GM12878 (cell line): Measurements from ENCODE around the gene GRAMD1B. TPM values are rescaled to one million over a fixed set of nuclear protein-coding genes. Genes with fewer than 3 reads are reported as not detected.

Source experiments
- ATAC-seq: fragments of 200-7000 bp; cut with Tn5 transposase; 3 replicates; pipeline ENCODE4 v1.9.1; 2020; ENCODE audit warnings: mild to moderate bottlenecking, moderate library complexity
- BruUV-seq: library from RNA; stranded (reverse); fragments of 400-500 nt; replicated peaks from 2 replicates; lab custom pipeline; 2021; lab: Mats Ljungman, UMichigan
- CTCF ChIA-PET: fragments of 300-600 bp; sonication (Branson Sonifier 250); formaldehyde crosslinking; extraction: SDS; loops from one replicate; lab custom pipeline; 2021; ENCODE audit warnings: inconsistent platforms; lab: Yijun Ruan, JAX
- POLR2A ChIA-PET: fragments of 350-600 bp; formaldehyde crosslinking; extraction: SDS; loops from one replicate; lab custom pipeline; 2021; ENCODE audit warnings: inconsistent platforms; lab: Charles Lee
- RAD21 ChIA-PET: fragments of 300-600 bp; sonication (Branson Sonifier 250); formaldehyde crosslinking; loops from one replicate; lab custom pipeline; 2023; ENCODE audit warnings: antibody characterized with exemption; ENCODE audit not compliant: unreplicated experiment; lab: Charles Lee
- SMC1A ChIA-PET: fragments of 300-600 bp; sonication (Branson Sonifier 250); formaldehyde crosslinking; loops from one replicate; lab custom pipeline; 2023; ENCODE audit not compliant: unreplicated experiment, uncharacterized antibody; lab: Charles Lee
- DNase-seq: peaks from one replicate; pipeline ENCODE4 v3.0.0-alpha.2; 2011; ENCODE audit warnings: low read depth, low spot score
- FAIRE-seq: peaks from 3 replicates; lab custom pipeline; 2011; peaks lifted over from hg19 to GRCh38; lab: Jason Lieb, UNC
- H2AFZ ChIP-seq: 2 replicates; pipeline ENCODE4 v1.6.0; 2011; ENCODE audit warnings: low read depth, low read length, control low read depth; ENCODE audit not compliant: control insufficient read depth
- H3K27ac ChIP-seq: 2 replicates; pipeline ENCODE4 v1.5.1; 2011; ENCODE audit warnings: control low read depth; ENCODE audit not compliant: control insufficient read depth, insufficient read depth
- H3K27me3 ChIP-seq, 2 experiments: replicated peaks in 1 of 2; 2 replicates each; pipeline versions ENCODE4 v1.6.0 to v1.6.1; 2011; ENCODE audit warnings: low read length in 1 of 2; ENCODE audit not compliant: control insufficient read depth in 2 of 2, insufficient read depth in 2 of 2
- H3K36me3 ChIP-seq, 2 experiments: 2 replicates each; pipeline ENCODE4 v1.5.1; 2011; ENCODE audit warnings: low read length in 1 of 2; ENCODE audit not compliant: control insufficient read depth in 2 of 2, insufficient read depth in 2 of 2
- H3K4me1 ChIP-seq: 2 replicates; pipeline ENCODE4 v1.6.1; 2011; ENCODE audit warnings: mild to moderate bottlenecking, low read length, moderate library complexity, mixed read lengths; ENCODE audit not compliant: control insufficient read depth, insufficient read depth
- H3K4me2 ChIP-seq: 2 replicates; pipeline ENCODE4 v1.6.0; 2011; ENCODE audit warnings: control low read depth; ENCODE audit not compliant: control insufficient read depth, insufficient read depth
- H3K4me3 ChIP-seq: fragments of 200-600 bp; sonication (generic); 2 replicates; pipeline ENCODE4 v1.5.1; 2016
- H3K79me2 ChIP-seq: 2 replicates; pipeline ENCODE4 v1.6.0; 2011; ENCODE audit warnings: low read length; ENCODE audit not compliant: control insufficient read depth, insufficient read depth
- H3K9ac ChIP-seq: 2 replicates; pipeline ENCODE4 v1.8.0; 2011; ENCODE audit warnings: low read length, control low read depth, mixed read lengths; ENCODE audit not compliant: control insufficient read depth, insufficient read depth
- H3K9me3 ChIP-seq: replicated peaks from 3 replicates; pipeline ENCODE4 v1.5.1; 2011; ENCODE audit warnings: mild to moderate bottlenecking, low read length; ENCODE audit not compliant: control insufficient read depth, insufficient read depth
- H4K20me1 ChIP-seq: 2 replicates; pipeline ENCODE4 v1.6.0; 2011; ENCODE audit not compliant: control insufficient read depth, insufficient read depth
- ATF7 ChIP-seq: fragments of 450-650 bp; IDR thresholded peaks from 2 replicates; pipeline ENCODE4 v1.6.1; 2016; ENCODE audit warnings: low read depth, mild to moderate bottlenecking
- BACH1 ChIP-seq: fragments of 450-650 bp; IDR thresholded peaks from 2 replicates; pipeline ENCODE4 v1.6.1; 2017; ENCODE audit warnings: mild to moderate bottlenecking, borderline replicate concordance
- BCLAF1 ChIP-seq: fragments of 450-650 bp; IDR thresholded peaks from 2 replicates; pipeline ENCODE4 v1.6.1; 2017; ENCODE audit warnings: antibody characterized with exemption, mild to moderate bottlenecking, moderate library complexity
- CBX5 ChIP-seq: sonication (generic); IDR thresholded peaks from 2 replicates; pipeline ENCODE4 v1.6.1; 2016; ENCODE audit warnings: low read depth, moderate library complexity, mild to moderate bottlenecking, inconsistent platforms
- CREM ChIP-seq: IDR thresholded peaks from 2 replicates; pipeline ENCODE4 v1.6.1; 2014; ENCODE audit warnings: antibody characterized with exemption, low read depth
- FOXK2 ChIP-seq: fragments of 450-650 bp; IDR thresholded peaks from 2 replicates; pipeline ENCODE4 v1.6.1; 2017; ENCODE audit warnings: mild to moderate bottlenecking, moderate library complexity
- HDAC2 ChIP-seq: fragments of 200-600 bp; sonication (generic); IDR thresholded peaks from 2 replicates; pipeline ENCODE4 v1.6.1; 2017
- IKZF2 ChIP-seq, 2 experiments: fragments of 450-650 bp; IDR thresholded peaks; 2 replicates each; pipeline ENCODE4 v1.6.1; 2017; ENCODE audit warnings: mild to moderate bottlenecking in 2 of 2, moderate library complexity in 2 of 2
- JUND ChIP-seq: IDR thresholded peaks from 2 replicates; pipeline ENCODE4 v1.6.1; 2012; ENCODE audit warnings: low read depth, mild to moderate bottlenecking, low read length, improper control_type of control experiment, moderate library complexity
- LARP7 ChIP-seq: fragments of 450-650 bp; IDR thresholded peaks from 2 replicates; pipeline ENCODE4 v1.6.1; 2017; ENCODE audit warnings: mild to moderate bottlenecking
- NFXL1 ChIP-seq: fragments of 450-650 bp; IDR thresholded peaks from 2 replicates; pipeline ENCODE4 v1.6.1; 2017; ENCODE audit warnings: antibody characterized with exemption, mild to moderate bottlenecking, borderline replicate concordance
- NR2C1 ChIP-seq: fragments of 450-650 bp; IDR thresholded peaks from 2 replicates; pipeline ENCODE4 v1.6.1; 2017; ENCODE audit warnings: antibody characterized with exemption, mild to moderate bottlenecking, moderate library complexity
- RELA ChIP-seq: fragments of 450-650 bp; IDR thresholded peaks from 2 replicates; pipeline ENCODE4 v1.8.0; 2014; ENCODE audit warnings: borderline replicate concordance; ENCODE audit not compliant: partially characterized antibody
- RUNX3 ChIP-seq: IDR thresholded peaks from 2 replicates; pipeline ENCODE4 v1.6.1; 2012; ENCODE audit warnings: low read length, inconsistent platforms
- SMC3 ChIP-seq: IDR thresholded peaks from 2 replicates; pipeline ENCODE4 v1.6.1; 2011; ENCODE audit warnings: low read length, improper control_type of control experiment, borderline replicate concordance
- SRF ChIP-seq, 2 experiments: IDR thresholded peaks; 2 replicates each; pipeline ENCODE4 v1.6.1; 2011; ENCODE audit warnings: low read depth in 2 of 2, low read length in 2 of 2, mild to moderate bottlenecking in 1 of 2, moderate library complexity in 1 of 2
- STAT1 ChIP-seq: fragments of 450-650 bp; conservative IDR thresholded peaks from 2 replicates; pipeline ENCODE4 v1.6.1; 2014; ENCODE audit warnings: antibody characterized with exemption, mild to moderate bottlenecking
- SUPT20H ChIP-seq: IDR thresholded peaks from 2 replicates; pipeline ENCODE4 v1.6.1; 2011; ENCODE audit warnings: low read depth, mild to moderate bottlenecking, low read length, moderate library complexity, borderline replicate concordance; ENCODE audit not compliant: control insufficient read depth
- WGBS: methylation state at CpG from one replicate; pipeline ENCODE4 v1.1.6; 2016; ENCODE audit warnings: low lambda C conversion rate; ENCODE audit not compliant: insufficient replicate concordance, insufficient coverage; ENCODE audit errors: missing lambda C conversion rate; 5-methylcytosine and 5-hydroxymethylcytosine counted together
- in situ Hi-C: fragments of 300-500 bp; cut with MboI; formaldehyde crosslinking; loops from 9 replicates; pipeline ENCODE4 v1.14.3; 2018; ENCODE audit warnings: mixed read lengths
- intact Hi-C: fragments of 100-400 bp; cut with micrococcal nuclease; formaldehyde crosslinking; loops from one replicate; pipeline ENCODE4 v1.14.2; 2022; ENCODE audit not compliant: unreplicated experiment
- polyA plus RNA-seq, 11 experiments: library from polyadenylated mRNA; depleted of rRNA in 4 of 11; unstranded in 6 of 11; stranded (reverse) in 5 of 11; fragments of >200 nt; fragmentation: Nextera tagmentation in 4 of 11; fragmentation: Illumina TruSeq in 1 of 11; extraction: Ambion mirVana in 4 of 11; extraction: Trizol in 1 of 11; gene quantifications; 1 replicate in 1 of 11; 2 replicates in 10 of 11; pipeline versions ENCODE4 v1.2.1 to v1.2.3, GENCODE V29; 2011 to 2016; ENCODE audit warnings: inconsistent platforms in 2 of 11, missing spikeins in 2 of 11, low read depth in 1 of 11
- total RNA-seq, 4 experiments: library from RNA; depleted of rRNA in 3 of 4; stranded (reverse); fragments of >200 nt in 3 of 4; fragmentation: Illumina TruSeq in 1 of 4; extraction: Trizol in 1 of 4; gene quantifications; 2 replicates each; pipeline versions ENCODE4 v1.2.1 to v1.2.3, GENCODE V29; 2013 to 2021

GRAMD1B gene
- total and polyA plus RNA-seq, 10 of the 15 experiments (the other 5 are each of a cell fraction or from before 2014, with no cell fraction given) = 1.9 to 49.1 (median 26.9) TPM

GRCh38 chr11:123434911-123435310, 4.8 kb downstream of the GRAMD1B start:
- ATAC-seq (no peak), DNase-seq (no peak), FAIRE-seq (no peak)
- RAD21 ChIA-PET = interaction anchor here (0.8 to 5.9 kb wide), 11 partner anchors 16 to 188 kb away, joined by 3 to 64 read pairs (median 4); no protein-coding TSS in a partner anchor
- Histone ChIP-seq H3K4me3 (no peak overlapping the region), H3K36me3 (no peaks in the 10 kb centered on the region), H3K9ac (no peak overlapping the region), H3K79me2 (peaks cover 3% of the 10 kb centered on the region), H3K27me3 (no peaks in the 10 kb centered on the region), H3K4me2 (no peak overlapping the region), H4K20me1 (no peaks in the 10 kb centered on the region), H3K4me1 (peaks cover 19% of the 10 kb centered on the region), H2AFZ (no peak overlapping the region), H3K27ac (no peak overlapping the region), H3K9me3 (no peaks in the 10 kb centered on the region)
- CTCF ChIA-PET = interaction anchor here (0.8 to 10.6 kb wide), 12 partner anchors 17 to 134 kb away, joined by 3 to 137 read pairs (median 5); no protein-coding TSS in a partner anchor
- in situ Hi-C loops (no loop called here), intact Hi-C loops (no loop called here)
- POLR2A ChIA-PET = interaction anchor here (1.0 kb wide), 1 partner anchor 20 kb away, joined by 9 read pairs; no protein-coding TSS in a partner anchor
- 37% methylated on average over 3 of the region's 3 CpGs for WGBS
- SMC1A ChIA-PET = interaction anchor here (0.5 to 5.2 kb wide), 14 partner anchors 10 to 1222 kb away, joined by 3 to 69 read pairs (median 3); no protein-coding TSS in a partner anchor
- TF ChIP-seq BACH1 (no peak), STAT1 (no peak), SUPT20H (no peak), ATF7 (no peak), FOXK2 (no peak), LARP7 (no peak), RELA (no peak), IKZF2 (IDR thresholded peaks at IDR 0.05) (no peak), CBX5 (no peak), SMC3 (no peak), HDAC2 (no peak), CREM (no peak), NFXL1 (no peak), RUNX3 (no peak), BCLAF1 (no peak), NR2C1 (no peak), SRF (IDR thresholded peaks at IDR 0.05; ENCODE audit: low read depth in 2 of 2, low read length in 2 of 2) (no peak), JUND (no peak)
- no TSS peak for BruUV-seq
